Activated CD8-positive, alpha-beta T cell treated with anti-CD3 and anti-CD28 coated beads for 36 hours (primary cell): Measurements from ENCODE around the gene ERN1. TPM values are rescaled to one million over a fixed set of nuclear protein-coding genes. Genes with fewer than 3 reads are reported as not detected.
"Not testable (repeated sequence)": the region's sequence is repeated elsewhere in the genome, so short reads cannot be mapped to it uniquely, and the experiment has no call there.

Experiments
- ATAC-seq: fragments of 200-7000 bp; cut with Tn5 transposase; one replicate; pipeline ENCODE4 v1.10.0; 2021; ENCODE audit warnings: mild to moderate bottlenecking, moderate library complexity
- CTCF ChIA-PET: fragments of 350-600 bp; sonication (Branson Sonifier 250); formaldehyde crosslinking; loops from one replicate; lab custom pipeline; 2021; ENCODE audit warnings: antibody characterized with exemption; lab: Charles Lee
- POLR2A ChIA-PET: fragments of 350-600 bp; sonication (Branson Sonifier 250); formaldehyde crosslinking; loops from one replicate; lab custom pipeline; 2021; ENCODE audit warnings: antibody characterized with exemption; lab: Charles Lee
- DNase-seq: peaks from one replicate; pipeline ENCODE4 v3.0.0-alpha.2; 2020
- H3K27ac Mint-ChIP-seq: one replicate; pipeline ENCODE4 v1.8.0; 2021; ENCODE audit warnings: mild to moderate bottlenecking, mixed read lengths
- H3K27me3 Mint-ChIP-seq: one replicate; pipeline ENCODE4 v1.8.0; 2021; ENCODE audit warnings: mixed read lengths
- H3K36me3 Mint-ChIP-seq: one replicate; pipeline ENCODE4 v1.8.0; 2021; ENCODE audit warnings: low read depth, mixed read lengths
- H3K4me1 Mint-ChIP-seq: one replicate; pipeline ENCODE4 v1.8.0; 2021; ENCODE audit warnings: low read depth, mixed read lengths
- H3K4me3 Mint-ChIP-seq: one replicate; pipeline ENCODE4 v1.8.0; 2021; ENCODE audit warnings: mild to moderate bottlenecking, moderate library complexity, mixed read lengths
- H3K9me3 Mint-ChIP-seq: one replicate; pipeline ENCODE4 v1.8.0; 2021; ENCODE audit warnings: mixed read lengths
- intact Hi-C: fragments of 100-400 bp; cut with micrococcal nuclease; formaldehyde crosslinking; loops from one replicate; pipeline ENCODE4 v1.10.0; 2022
- total RNA-seq, 2 experiments: library from RNA; stranded (reverse); gene quantifications; one replicate each; pipeline ENCODE4 v1.2.3, GENCODE V29; 2021
- TF ChIP-seq, protein P1 (sequence below): fragments of 200-600 bp; IDR thresholded peaks from one replicate; pipeline ENCODE4 v1.8.0; 2022; ENCODE audit warnings: antibody characterized with exemption, mild to moderate bottlenecking

Gene ERN1
- total RNA-seq, 2 experiments from 2014 or later, result 19.2 to 23.6 TPM

DNA sequence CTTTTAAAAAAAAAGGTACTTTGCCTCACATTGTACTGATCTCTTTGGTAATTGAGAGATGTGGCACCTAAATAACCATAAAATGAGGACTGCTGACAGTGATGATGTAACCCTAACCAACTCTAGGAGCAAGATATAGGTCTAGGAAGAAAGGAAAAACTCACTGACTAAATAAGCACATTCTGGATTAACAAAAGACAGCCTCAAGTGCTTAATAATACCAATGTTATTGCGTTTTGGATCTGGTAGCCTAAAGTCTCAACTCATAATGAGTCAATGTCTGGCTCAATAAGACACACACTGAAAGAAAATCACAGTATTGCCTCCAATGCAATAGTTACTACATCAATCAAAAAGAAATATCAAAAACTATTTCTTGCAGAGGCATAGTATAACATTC, 3.0 kb downstream of the ERN1 start:
- no peak overlapping the region for H3K27ac Mint-ChIP-seq
- ChIA-PET POLR2A (no interaction called here), CTCF (interaction anchor here (1.2 to 4.5 kb wide), 4 partner anchors 63 to 207 kb away, joined by 3 to 18 read pairs (median 6); no protein-coding TSS in a partner anchor)
- peaks cover 23% of the 10 kb centered on the region for H3K36me3 Mint-ChIP-seq
- peaks cover 56% of the 10 kb centered on the region for H3K4me1 Mint-ChIP-seq
- no peaks in the 10 kb centered on the region for H3K9me3 Mint-ChIP-seq
- H3K27me3 Mint-ChIP-seq, result no peaks in the 10 kb centered on the region
- peak overlapping the region; percentile 93 for H3K4me3 Mint-ChIP-seq
- TF ChIP-seq, protein P1, sequence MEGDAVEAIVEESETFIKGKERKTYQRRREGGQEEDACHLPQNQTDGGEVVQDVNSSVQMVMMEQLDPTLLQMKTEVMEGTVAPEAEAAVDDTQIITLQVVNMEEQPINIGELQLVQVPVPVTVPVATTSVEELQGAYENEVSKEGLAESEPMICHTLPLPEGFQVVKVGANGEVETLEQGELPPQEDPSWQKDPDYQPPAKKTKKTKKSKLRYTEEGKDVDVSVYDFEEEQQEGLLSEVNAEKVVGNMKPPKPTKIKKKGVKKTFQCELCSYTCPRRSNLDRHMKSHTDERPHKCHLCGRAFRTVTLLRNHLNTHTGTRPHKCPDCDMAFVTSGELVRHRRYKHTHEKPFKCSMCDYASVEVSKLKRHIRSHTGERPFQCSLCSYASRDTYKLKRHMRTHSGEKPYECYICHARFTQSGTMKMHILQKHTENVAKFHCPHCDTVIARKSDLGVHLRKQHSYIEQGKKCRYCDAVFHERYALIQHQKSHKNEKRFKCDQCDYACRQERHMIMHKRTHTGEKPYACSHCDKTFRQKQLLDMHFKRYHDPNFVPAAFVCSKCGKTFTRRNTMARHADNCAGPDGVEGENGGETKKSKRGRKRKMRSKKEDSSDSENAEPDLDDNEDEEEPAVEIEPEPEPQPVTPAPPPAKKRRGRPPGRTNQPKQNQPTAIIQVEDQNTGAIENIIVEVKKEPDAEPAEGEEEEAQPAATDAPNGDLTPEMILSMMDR, result no peak
- no peak for DNase-seq
- no peak for ATAC-seq
- intact Hi-C loops, result no loop called here

DNA sequence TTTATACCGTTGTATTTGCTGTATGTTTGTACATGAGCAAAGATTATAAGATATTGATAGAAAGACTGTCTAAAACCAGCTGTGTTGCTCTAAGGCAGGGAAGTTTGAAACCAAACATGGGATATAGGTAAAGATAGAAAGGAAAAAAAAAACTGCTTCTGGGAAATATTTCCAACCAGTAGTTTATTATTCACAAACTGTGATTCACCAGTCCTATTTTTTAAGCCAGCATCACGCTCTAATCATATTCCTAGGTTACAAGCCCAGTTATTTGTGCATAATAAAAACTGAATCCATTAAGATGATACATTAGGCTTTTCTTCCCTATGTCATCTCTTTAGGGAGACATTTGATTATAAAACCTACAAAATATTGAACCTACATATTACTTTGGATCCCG, 4.0 kb downstream of the ERN1 start:
- Mint-ChIP-seq H3K36me3 (peaks cover 31% of the 10 kb centered on the region), H3K27me3 (no peaks in the 10 kb centered on the region), H3K4me1 (peaks cover 55% of the 10 kb centered on the region), H3K4me3 (peak overlapping the region; percentile 93), H3K27ac (no peak overlapping the region), H3K9me3 (no peaks in the 10 kb centered on the region)
- intact Hi-C loops, result no loop called here
- ChIA-PET CTCF (interaction anchor here (1.4 to 4.5 kb wide), 4 partner anchors 8 to 100 kb away, joined by 4 to 18 read pairs (median 7); no protein-coding TSS in a partner anchor), POLR2A (interaction anchor here (0.9 kb wide), 1 partner anchor 62 kb away, joined by 3 read pairs; no protein-coding TSS in a partner anchor)
- TF ChIP-seq, protein P1, result no peak
- ATAC-seq (no peak), DNase-seq (no peak)

DNA sequence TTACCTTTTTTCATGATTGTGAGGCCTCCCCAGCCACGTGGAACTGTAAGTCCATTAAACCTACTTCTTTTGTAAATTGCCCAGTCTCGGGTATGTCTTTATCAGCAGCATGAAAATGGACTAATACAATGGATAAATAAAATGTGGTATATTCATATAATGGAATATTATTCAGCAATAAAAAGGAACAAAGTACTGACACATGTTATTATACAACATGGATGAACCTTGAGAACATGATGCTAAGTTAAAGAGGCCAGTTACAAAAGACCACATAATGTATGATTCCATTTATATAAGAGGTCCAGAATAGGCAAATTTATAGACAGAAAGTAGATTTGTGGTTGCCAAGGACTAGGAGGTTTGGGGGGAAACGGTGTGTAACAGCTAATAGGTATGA, 5.3 kb downstream of the ERN1 start:
- H3K4me3 Mint-ChIP-seq, result no peak overlapping the region
- H3K36me3 Mint-ChIP-seq, result peaks cover 36% of the 10 kb centered on the region
- CTCF ChIA-PET, result interaction anchor here (1.4 to 4.5 kb wide), 6 partner anchors 9 to 99 kb away, joined by 4 to 26 read pairs (median 6); no protein-coding TSS in a partner anchor
- H3K9me3 Mint-ChIP-seq, result no peaks in the 10 kb centered on the region
- TF ChIP-seq, protein P1, result no peak
- H3K4me1 Mint-ChIP-seq, result peaks cover 59% of the 10 kb centered on the region
- no peak overlapping the region for H3K27ac Mint-ChIP-seq
- no peak for DNase-seq
- no peaks in the 10 kb centered on the region for H3K27me3 Mint-ChIP-seq
- POLR2A ChIA-PET, result interaction anchor here (1.0 to 1.7 kb wide), 3 partner anchors 10 to 43 kb away, joined by 3 to 5 read pairs (median 3); no protein-coding TSS in a partner anchor
- no peak for ATAC-seq
- intact Hi-C loops, result no loop called here

DNA sequence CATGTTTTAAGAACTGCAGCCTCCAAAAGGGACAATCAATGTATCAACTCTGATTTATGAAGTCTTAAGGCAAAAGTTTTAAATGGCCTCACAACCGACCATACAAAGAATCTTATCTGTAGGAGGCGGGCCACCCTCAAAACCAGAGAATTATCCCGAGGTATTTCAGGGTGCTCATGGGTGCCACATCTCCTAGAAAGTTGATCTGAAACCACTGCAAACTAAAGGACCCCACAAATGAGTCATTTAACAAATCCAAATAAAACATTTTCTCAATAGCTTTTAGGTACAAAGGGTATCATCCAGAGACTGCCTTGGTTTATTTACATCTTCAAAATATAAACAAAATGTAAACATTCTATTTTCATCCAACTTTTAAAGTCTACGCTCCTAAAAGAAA, 6.8 kb downstream of the ERN1 start:
- TF ChIP-seq, protein P1, result no peak
- H3K27ac Mint-ChIP-seq, result peak overlapping the region; percentile 10
- POLR2A ChIA-PET, result interaction anchor here (0.9 kb wide), 1 partner anchor 76 kb away, joined by 3 read pairs; no protein-coding TSS in a partner anchor

DNA sequence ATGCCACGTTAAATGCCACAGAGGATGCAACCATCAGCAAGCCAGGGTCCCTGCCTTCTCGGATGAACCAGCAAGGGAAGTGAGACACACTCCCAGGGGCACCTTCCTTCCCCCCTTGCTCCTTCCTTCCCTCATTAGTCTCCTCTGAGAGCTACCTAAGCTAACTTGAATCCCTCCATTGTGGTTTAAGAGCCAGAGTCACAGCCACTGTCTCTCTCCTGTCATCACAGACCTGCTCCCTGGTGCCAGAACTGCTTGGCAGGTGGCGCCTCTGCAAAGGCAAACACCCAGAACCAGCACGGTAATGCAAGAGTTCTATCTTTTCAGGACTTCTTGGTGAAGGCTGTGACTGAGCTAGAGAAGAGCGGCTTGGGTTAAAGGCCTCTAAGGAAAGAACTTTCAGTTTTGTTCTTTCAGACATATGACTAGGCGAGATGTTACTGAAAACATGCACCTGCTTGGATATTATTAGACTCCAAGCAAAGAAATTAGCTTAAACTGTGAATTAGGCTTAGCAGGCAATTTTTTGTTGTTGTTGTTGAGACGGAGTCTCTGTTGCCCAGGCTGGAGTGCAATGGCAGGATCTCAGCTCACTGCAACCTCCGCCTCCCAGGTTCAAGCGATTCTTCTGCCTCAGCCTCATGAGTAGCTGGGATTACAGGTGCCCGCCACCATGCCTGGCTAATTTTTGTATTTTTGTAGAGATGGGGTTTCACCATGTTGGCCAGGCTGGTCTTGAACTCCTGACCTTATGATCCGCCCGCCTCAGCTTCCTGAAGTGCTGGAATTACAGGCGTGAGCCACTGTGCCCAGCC, 8.8 kb downstream of the ERN1 start:
- H3K27me3 Mint-ChIP-seq, intact Hi-C loops, H3K9me3 Mint-ChIP-seq: not testable (repeated sequence)
- Mint-ChIP-seq H3K36me3 (peaks cover 26% of the 10 kb centered on the region), H3K4me3 (peak overlapping the region; percentile 49), H3K27ac (peak overlapping the region; percentile 94), H3K4me1 (peaks cover 63% of the 10 kb centered on the region)
- CTCF ChIA-PET, result interaction anchor here (0.6 to 4.4 kb wide), 7 partner anchors 10 to 209 kb away, joined by 3 to 26 read pairs (median 8); no protein-coding TSS in a partner anchor
- peak; percentile 49 for DNase-seq
- POLR2A ChIA-PET, result interaction anchor here (0.6 to 2.2 kb wide), 6 partner anchors 9 to 319 kb away, joined by 3 to 17 read pairs (median 4); partner anchors contain the start of gene ERN1
- peak; percentile 62 for ATAC-seq

More for the DNA sequence above, 6.8 kb downstream of the ERN1 start:
- Mint-ChIP-seq H3K4me1 (peaks cover 62% of the 10 kb centered on the region), H3K9me3 (no peaks in the 10 kb centered on the region), H3K36me3 (peaks cover 29% of the 10 kb centered on the region), H3K4me3 (no peak overlapping the region), H3K27me3 (no peaks in the 10 kb centered on the region)
- intact Hi-C loops, result no loop called here
- DNase-seq, result no peak
- ATAC-seq, result no peak
- CTCF ChIA-PET, result interaction anchor here (2.9 to 4.5 kb wide), 4 partner anchors 8 to 97 kb away, joined by 8 to 26 read pairs (median 17); no protein-coding TSS in a partner anchor
